ENCODE data around the gene DLG2.

DLG2 gene

DNA sequence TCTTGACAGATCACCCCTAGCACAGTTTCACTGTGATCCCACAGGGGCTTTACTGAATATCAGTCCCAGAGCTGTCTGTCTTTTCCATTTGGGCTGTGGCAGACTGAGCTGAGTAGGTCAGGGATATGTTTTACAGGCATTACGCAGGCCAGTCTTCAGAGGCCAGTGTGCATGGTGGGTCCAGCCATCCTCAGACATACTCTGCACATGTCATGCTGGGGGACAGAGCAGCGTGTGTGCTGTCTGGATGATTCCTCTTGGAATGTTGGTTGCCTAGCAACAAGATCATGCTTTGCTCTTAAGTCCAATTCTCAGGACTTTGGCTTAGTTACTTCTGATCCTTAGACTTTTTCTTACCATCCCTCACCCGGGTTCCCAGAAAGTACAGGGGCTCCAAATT, 736.5 kb downstream of the DLG2 start:
- H3K4me3 ChIP-seq (ENCODE audit: insufficient read depth, low read depth, low read length): no peak overlapping the region
- WGBS, 2 experiments: 77% methylated on average over 3 of the region's 3 CpGs
- no peak overlapping the region for H3K27ac ChIP-seq (ENCODE audit: insufficient read depth, low read depth, low read length, poor library complexity, severe bottlenecking)

DNA sequence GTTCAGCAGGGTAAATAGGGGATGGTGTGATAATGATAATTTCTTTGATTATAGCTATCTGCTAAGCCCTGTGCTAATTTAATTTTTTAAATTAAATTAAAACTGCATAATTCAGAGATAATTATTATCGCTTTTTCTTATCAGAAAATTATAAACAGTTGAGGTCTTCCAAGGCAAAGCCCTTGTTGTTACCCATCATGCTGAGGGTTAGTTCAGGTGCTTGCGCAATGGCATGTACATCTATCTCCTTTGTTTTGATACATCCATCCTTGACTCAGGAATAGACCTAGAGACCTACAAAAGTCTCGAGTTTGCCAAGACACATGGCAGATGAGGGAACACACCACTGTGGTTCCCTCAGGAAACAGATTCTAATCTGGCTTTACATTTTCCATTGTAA, 737.6 kb downstream of the DLG2 start:
- H3K4me3 ChIP-seq (ENCODE audit: insufficient read depth, low read depth, low read length): no peak overlapping the region
- H3K4me1 ChIP-seq (ENCODE audit: control insufficient read depth, insufficient read depth, low read length): peaks cover 6% of the 10 kb centered on the region
- no peaks in the 10 kb centered on the region for H3K27me3 ChIP-seq (ENCODE audit: control insufficient read depth, insufficient read depth, low read length, poor library complexity, severe bottlenecking)
- no peaks in the 10 kb centered on the region for H3K9me3 ChIP-seq (ENCODE audit: control insufficient read depth, low read length)
- no peak overlapping the region for H3K27ac ChIP-seq (ENCODE audit: insufficient read depth, low read depth, low read length, poor library complexity, severe bottlenecking)
- H3K36me3 ChIP-seq (ENCODE audit: control insufficient read depth, insufficient read depth, low read length): no peaks in the 10 kb centered on the region
- 98 to 100% methylated on average over 2 of the region's 3 CpGs for WGBS, 2 experiments

More for the DNA sequence above, 736.5 kb downstream of the DLG2 start:
- H3K27me3 ChIP-seq (ENCODE audit: control insufficient read depth, insufficient read depth, low read length, poor library complexity, severe bottlenecking): no peaks in the 10 kb centered on the region
- no peaks in the 10 kb centered on the region for H3K36me3 ChIP-seq (ENCODE audit: control insufficient read depth, insufficient read depth, low read length)
- peaks cover 6% of the 10 kb centered on the region for H3K4me1 ChIP-seq (ENCODE audit: control insufficient read depth, insufficient read depth, low read length)
- no peaks in the 10 kb centered on the region for H3K9me3 ChIP-seq (ENCODE audit: control insufficient read depth, low read length)

DNA sequence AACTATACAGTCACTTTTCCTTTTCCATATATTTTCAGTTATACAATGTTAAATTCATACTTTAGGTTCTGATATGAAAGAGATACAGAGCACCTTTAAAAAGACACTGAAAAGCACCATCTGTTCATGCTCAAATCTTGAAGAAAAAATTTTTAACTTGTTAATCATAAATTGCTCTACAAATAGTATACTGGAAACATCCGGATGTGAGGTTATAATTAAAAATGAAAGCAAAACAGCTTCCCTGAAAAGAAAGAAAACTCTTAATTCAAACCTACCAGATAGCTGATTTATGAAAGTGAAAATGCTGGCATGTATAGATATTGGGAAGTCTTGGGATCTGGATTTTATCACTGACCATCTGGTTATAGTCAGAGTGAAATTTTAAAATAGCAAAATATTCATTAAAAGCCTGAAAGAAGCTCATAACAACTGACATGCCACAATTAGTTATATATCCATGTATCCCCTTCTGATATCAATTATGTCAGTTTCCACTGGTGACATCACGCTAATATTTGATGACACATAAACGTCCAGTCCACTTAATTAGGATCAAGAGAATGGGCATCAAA, 740.0 kb downstream of the DLG2 start:
- H3K9me3 ChIP-seq (ENCODE audit: control insufficient read depth, low read length): no peaks in the 10 kb centered on the region
- H3K36me3 ChIP-seq (ENCODE audit: control insufficient read depth, insufficient read depth, low read length): no peaks in the 10 kb centered on the region
- H3K27me3 ChIP-seq (ENCODE audit: control insufficient read depth, insufficient read depth, low read length, poor library complexity, severe bottlenecking): no peaks in the 10 kb centered on the region
- H3K27ac ChIP-seq (ENCODE audit: insufficient read depth, low read depth, low read length, poor library complexity, severe bottlenecking): no peak overlapping the region
- H3K4me1 ChIP-seq (ENCODE audit: control insufficient read depth, insufficient read depth, low read length): peaks cover 6% of the 10 kb centered on the region
- no peak overlapping the region for H3K4me3 ChIP-seq (ENCODE audit: insufficient read depth, low read depth, low read length)
- WGBS, 2 experiments: 98 to 100% methylated on average over 2 of the region's 3 CpGs

DNA sequence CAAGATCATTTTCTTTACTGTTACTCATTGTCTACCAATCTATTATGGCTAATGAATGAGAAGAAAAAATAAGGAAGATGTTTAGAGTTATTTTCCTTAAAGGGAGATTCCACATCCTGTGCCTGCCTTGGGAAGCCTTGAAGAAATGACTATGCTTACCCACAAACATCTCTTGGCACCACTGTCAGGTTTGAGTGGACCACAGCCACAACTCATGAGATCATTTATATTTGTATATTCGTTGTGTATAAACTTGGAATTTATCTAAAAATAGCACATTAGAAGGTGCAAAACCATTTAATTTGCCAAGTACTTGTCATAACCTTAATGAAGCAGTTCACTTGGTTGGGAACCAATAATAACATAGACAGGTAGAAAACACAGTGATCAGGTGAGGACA, 740.8 kb downstream of the DLG2 start:
- Histone ChIP-seq H3K4me3 (ENCODE audit: insufficient read depth, low read depth, low read length) (no peak overlapping the region), H3K4me1 (ENCODE audit: control insufficient read depth, insufficient read depth, low read length) (peaks cover 6% of the 10 kb centered on the region), H3K36me3 (ENCODE audit: control insufficient read depth, insufficient read depth, low read length) (no peaks in the 10 kb centered on the region), H3K27me3 (ENCODE audit: control insufficient read depth, insufficient read depth, low read length, poor library complexity, severe bottlenecking) (no peaks in the 10 kb centered on the region), H3K9me3 (ENCODE audit: control insufficient read depth, low read length) (no peaks in the 10 kb centered on the region), H3K27ac (ENCODE audit: insufficient read depth, low read depth, low read length, poor library complexity, severe bottlenecking) (no peak overlapping the region)
- WGBS, 2 experiments: no CpG with 5 or more reads among the region's 1 CpG

DNA sequence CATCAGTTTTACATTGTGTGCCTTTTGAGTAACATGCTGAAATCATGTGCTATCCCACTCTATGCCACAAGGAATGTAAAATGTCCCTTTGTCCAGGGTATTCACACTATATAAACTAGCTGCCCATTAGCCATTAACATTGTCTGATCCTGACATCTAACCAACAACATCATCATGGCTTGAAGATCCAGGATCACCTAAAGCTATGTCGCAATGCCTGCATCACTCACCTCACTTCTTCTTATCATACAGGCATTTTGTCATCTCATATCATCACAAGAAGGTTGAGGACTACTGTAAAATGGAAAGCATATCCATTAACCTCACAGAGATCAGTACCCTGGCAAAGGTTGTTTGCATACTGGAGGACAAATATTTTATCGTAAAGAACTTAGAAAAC, 742.3 kb downstream of the DLG2 start:
- H3K4me1 ChIP-seq (ENCODE audit: control insufficient read depth, insufficient read depth, low read length): no peaks in the 10 kb centered on the region
- H3K36me3 ChIP-seq (ENCODE audit: control insufficient read depth, insufficient read depth, low read length): no peaks in the 10 kb centered on the region
- WGBS, 2 experiments: 92 to 100% methylated on average over 2 of the region's 2 CpGs
- no peak overlapping the region for H3K4me3 ChIP-seq (ENCODE audit: insufficient read depth, low read depth, low read length)
- no peak overlapping the region for H3K27ac ChIP-seq (ENCODE audit: insufficient read depth, low read depth, low read length, poor library complexity, severe bottlenecking)
- H3K9me3 ChIP-seq (ENCODE audit: control insufficient read depth, low read length): no peaks in the 10 kb centered on the region
- H3K27me3 ChIP-seq (ENCODE audit: control insufficient read depth, insufficient read depth, low read length, poor library complexity, severe bottlenecking): no peaks in the 10 kb centered on the region

DNA sequence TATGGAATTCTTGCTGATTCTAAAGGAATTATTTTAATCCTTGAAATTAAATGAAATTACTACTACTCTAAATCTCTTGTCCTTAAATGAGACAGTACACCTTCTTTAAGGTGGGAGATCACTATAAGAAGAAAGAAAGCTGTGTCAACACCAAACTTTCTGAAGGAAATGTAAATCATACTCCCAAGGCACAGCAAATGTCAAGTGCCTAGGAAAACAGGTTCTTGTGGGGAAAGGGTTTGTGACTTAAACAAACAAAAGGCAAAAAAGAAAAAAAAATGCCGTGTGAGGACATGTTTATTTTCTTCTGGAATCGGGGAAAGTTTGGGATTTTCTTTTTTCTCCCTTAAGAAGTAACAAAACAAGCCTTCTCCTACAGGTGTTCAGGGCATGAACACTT, 745.1 kb downstream of the DLG2 start:
- Histone ChIP-seq H3K36me3 (ENCODE audit: control insufficient read depth, insufficient read depth, low read length) (no peaks in the 10 kb centered on the region), H3K27ac (ENCODE audit: insufficient read depth, low read depth, low read length, poor library complexity, severe bottlenecking) (no peak overlapping the region), H3K27me3 (ENCODE audit: control insufficient read depth, insufficient read depth, low read length, poor library complexity, severe bottlenecking) (no peaks in the 10 kb centered on the region), H3K4me3 (ENCODE audit: insufficient read depth, low read depth, low read length) (no peak overlapping the region), H3K9me3 (ENCODE audit: control insufficient read depth, low read length) (no peaks in the 10 kb centered on the region), H3K4me1 (ENCODE audit: control insufficient read depth, insufficient read depth, low read length) (no peaks in the 10 kb centered on the region)
- WGBS, 2 experiments: 92 to 95% methylated on average over 2 of the region's 2 CpGs

DNA sequence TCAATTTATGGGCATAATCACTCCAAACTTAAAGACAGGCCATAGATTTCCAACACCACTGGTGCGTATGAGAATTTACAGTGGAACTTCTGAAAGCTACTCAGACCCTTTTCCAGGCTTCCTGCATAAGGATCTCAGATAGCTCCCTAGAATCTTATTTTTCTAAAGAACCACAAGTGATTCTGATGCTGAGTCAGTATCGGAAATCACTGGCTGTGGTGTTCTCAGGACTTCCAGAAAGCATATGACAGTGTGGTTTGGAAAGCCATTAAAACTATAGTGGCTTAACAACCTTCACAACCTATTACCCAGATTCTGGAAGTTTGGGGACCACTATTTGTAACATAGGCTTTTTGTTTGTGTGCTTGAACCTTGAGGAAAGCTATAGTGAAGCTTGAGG, 756.0 kb downstream of the DLG2 start:
- Histone ChIP-seq H3K27me3 (ENCODE audit: control insufficient read depth, insufficient read depth, low read length, poor library complexity, severe bottlenecking) (no peaks in the 10 kb centered on the region), H3K36me3 (ENCODE audit: control insufficient read depth, insufficient read depth, low read length) (no peaks in the 10 kb centered on the region), H3K4me3 (ENCODE audit: insufficient read depth, low read depth, low read length) (no peak overlapping the region), H3K9me3 (ENCODE audit: control insufficient read depth, low read length) (no peaks in the 10 kb centered on the region), H3K4me1 (ENCODE audit: control insufficient read depth, insufficient read depth, low read length) (peaks cover 7% of the 10 kb centered on the region), H3K27ac (ENCODE audit: insufficient read depth, low read depth, low read length, poor library complexity, severe bottlenecking) (no peak overlapping the region)
- WGBS, 2 experiments: 89 to 98% methylated on average over 1 to 2 of the region's 2 CpGs

DNA sequence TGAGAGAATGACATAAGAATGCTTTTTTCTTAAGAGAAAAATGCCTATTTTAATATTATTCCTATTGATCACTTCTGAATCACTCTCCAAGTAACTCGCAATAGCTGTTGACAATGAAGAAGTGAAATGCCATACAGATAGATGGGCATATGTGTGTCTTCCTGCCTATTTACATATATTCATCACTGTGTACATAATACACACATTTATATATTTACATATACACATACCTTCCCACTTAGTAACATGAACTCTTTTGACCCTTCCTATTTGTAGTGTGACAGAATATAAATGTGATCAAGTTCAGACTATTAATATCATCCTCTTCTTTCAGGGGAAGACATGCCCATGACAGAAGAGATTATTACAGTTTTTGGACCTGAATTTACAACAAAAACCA, 756.7 kb downstream of the DLG2 start:
- Histone ChIP-seq H3K4me1 (ENCODE audit: control insufficient read depth, insufficient read depth, low read length) (peaks cover 7% of the 10 kb centered on the region), H3K4me3 (ENCODE audit: insufficient read depth, low read depth, low read length) (no peak overlapping the region), H3K9me3 (ENCODE audit: control insufficient read depth, low read length) (no peaks in the 10 kb centered on the region), H3K36me3 (ENCODE audit: control insufficient read depth, insufficient read depth, low read length) (no peaks in the 10 kb centered on the region), H3K27ac (ENCODE audit: insufficient read depth, low read depth, low read length, poor library complexity, severe bottlenecking) (no peak overlapping the region), H3K27me3 (ENCODE audit: control insufficient read depth, insufficient read depth, low read length, poor library complexity, severe bottlenecking) (no peaks in the 10 kb centered on the region)
- WGBS, 2 experiments: 100% methylated on average over 1 of the region's 1 CpG; no CpG with 5 or more reads in 1 of the 2 experiments

DNA sequence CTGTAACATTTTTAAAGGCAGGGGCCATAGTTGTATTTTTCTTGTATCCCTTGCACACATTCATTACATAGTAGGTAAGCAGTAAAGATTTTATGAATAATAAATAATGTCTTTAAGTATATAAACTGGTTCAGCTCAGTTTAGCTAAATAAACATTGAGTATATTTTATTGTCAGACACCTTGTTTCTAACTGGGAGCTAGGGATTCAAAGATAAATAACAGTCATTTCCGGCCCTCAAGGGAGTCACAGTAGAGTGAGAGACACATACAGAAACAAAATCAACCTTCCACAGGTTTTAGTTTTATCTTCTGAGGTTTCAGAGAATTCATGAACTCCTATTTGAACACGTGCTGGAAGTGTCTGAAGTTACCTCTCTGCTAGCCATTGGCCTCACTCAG, 760.2 kb downstream of the DLG2 start:
- no peaks in the 10 kb centered on the region for H3K36me3 ChIP-seq (ENCODE audit: control insufficient read depth, insufficient read depth, low read length)
- no peaks in the 10 kb centered on the region for H3K27me3 ChIP-seq (ENCODE audit: control insufficient read depth, insufficient read depth, low read length, poor library complexity, severe bottlenecking)
- no peak overlapping the region for H3K4me3 ChIP-seq (ENCODE audit: insufficient read depth, low read depth, low read length)
- no peak overlapping the region for H3K27ac ChIP-seq (ENCODE audit: insufficient read depth, low read depth, low read length, poor library complexity, severe bottlenecking)
- peaks cover 7% of the 10 kb centered on the region for H3K4me1 ChIP-seq (ENCODE audit: control insufficient read depth, insufficient read depth, low read length)
- 93 to 100% methylated on average over 2 of the region's 2 CpGs for WGBS, 2 experiments
- no peaks in the 10 kb centered on the region for H3K9me3 ChIP-seq (ENCODE audit: control insufficient read depth, low read length)

DNA sequence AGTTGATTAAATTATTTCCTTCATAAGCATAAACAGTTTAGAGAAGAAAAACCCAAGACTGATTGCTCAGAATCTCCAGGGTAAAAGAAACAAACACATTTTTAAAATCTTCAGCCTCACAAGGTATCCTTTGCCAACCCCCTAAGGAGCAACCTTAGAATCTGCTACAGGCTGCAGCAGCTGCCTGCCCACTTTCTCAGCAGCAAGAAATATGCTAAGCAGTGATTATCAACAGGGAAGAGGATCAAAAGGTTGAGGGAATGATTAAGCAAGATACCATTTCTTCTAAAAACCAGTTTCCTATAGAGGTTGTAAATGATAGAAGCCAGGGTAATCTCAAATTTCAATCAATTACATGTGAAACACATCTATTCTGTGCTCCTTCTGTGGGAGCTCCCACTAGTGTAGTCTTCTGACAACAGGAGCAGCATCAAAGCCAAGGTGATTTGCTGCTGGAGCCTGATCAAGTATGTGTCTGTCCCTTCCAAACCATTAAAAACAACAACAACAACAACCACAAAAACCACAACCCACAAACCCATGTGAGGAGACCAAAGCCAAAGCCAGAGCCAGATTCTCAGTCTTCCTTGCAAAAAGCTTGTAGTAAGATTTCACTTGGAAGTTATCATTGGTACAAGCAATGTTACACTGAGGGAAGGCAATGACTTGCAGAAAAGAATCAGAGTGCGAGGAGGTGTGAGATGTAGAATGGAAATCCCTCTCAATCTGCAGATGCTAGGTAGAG, 761.2 kb downstream of the DLG2 start:
- no peak overlapping the region for H3K4me3 ChIP-seq (ENCODE audit: insufficient read depth, low read depth, low read length)
- H3K9me3 ChIP-seq (ENCODE audit: control insufficient read depth, low read length): no peaks in the 10 kb centered on the region
- H3K27ac ChIP-seq (ENCODE audit: insufficient read depth, low read depth, low read length, poor library complexity, severe bottlenecking): no peak overlapping the region
- H3K27me3 ChIP-seq (ENCODE audit: control insufficient read depth, insufficient read depth, low read length, poor library complexity, severe bottlenecking): no peaks in the 10 kb centered on the region
- no peaks in the 10 kb centered on the region for H3K36me3 ChIP-seq (ENCODE audit: control insufficient read depth, insufficient read depth, low read length)
- WGBS, 2 experiments: 83 to 95% methylated on average over 1 of the region's 1 CpG
- peaks cover 7% of the 10 kb centered on the region for H3K4me1 ChIP-seq (ENCODE audit: control insufficient read depth, insufficient read depth, low read length)
